Measurements from ENCODE around the gene PPFIA1.

GRCh38 chr11:70298243-70298915 is 27.9 kb downstream of the PPFIA1 start:
- no peak for TF ChIP-seq SP1 (IDR thresholded peaks at IDR 0.05; ENCODE audit: low read depth, low read length)
- TF ChIP-seq FOSL1 (IDR thresholded peaks at IDR 0.05; ENCODE audit: insufficient read depth, low read depth, low read length): no peak
- no peak for TF ChIP-seq EZH2 (IDR thresholded peaks at IDR 0.05; ENCODE audit: low read depth, low read length, severe bottlenecking)

All from H1 (cell line).